GM21390 (cell line): Measurements from ENCODE around the gene ADPRHL1.

ENCODE experiments used
- ATAC-seq: cut with Tn5 transposase; IDR thresholded peaks from one replicate; pipeline ENCODE4 v1.9.1; 2021; ENCODE audit not compliant: unreplicated experiment

ADPRHL1 gene

DNA sequence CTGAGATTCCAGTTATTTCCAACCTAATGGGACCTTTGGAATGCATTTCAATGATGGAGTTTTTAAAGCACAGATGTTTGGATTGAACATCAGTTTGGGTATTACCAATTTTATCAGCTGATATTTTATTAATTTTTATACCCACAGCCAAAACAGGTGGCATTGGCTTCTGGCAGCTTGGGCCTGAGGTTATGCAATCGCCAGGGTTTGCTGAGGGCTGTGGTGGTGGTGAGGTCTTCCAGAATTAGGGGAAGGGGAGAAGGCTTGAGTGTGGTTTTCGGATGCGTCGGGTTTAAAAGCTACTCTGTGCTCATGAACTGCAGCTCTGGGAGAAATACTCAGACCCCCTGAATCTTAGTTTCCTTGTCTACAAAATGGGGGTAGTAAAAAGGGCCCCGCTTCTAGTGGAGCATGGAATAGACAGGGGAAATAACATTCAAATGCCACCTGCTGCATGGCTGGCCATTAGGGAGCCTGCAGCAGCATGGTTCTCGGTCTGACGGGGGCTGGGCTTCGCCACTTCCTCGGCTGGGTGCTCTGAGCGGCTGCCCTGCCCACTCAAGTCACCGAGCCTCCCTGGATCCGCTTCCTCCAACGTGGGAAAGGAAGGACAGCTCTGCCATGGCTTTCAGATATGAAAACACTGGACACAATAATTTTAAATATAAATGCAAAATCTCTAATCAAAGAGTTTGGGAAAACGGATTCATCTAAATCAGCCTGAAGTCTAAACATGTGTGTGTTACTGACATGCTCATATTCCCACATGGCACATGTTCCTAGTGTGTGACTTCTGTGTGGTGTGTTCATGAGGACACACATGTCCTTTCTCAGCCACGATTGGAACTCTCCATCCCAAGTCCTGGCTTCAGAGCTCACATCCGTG is 35.2 kb downstream of the ADPRHL1 start:
- ATAC-seq = no peak

DNA sequence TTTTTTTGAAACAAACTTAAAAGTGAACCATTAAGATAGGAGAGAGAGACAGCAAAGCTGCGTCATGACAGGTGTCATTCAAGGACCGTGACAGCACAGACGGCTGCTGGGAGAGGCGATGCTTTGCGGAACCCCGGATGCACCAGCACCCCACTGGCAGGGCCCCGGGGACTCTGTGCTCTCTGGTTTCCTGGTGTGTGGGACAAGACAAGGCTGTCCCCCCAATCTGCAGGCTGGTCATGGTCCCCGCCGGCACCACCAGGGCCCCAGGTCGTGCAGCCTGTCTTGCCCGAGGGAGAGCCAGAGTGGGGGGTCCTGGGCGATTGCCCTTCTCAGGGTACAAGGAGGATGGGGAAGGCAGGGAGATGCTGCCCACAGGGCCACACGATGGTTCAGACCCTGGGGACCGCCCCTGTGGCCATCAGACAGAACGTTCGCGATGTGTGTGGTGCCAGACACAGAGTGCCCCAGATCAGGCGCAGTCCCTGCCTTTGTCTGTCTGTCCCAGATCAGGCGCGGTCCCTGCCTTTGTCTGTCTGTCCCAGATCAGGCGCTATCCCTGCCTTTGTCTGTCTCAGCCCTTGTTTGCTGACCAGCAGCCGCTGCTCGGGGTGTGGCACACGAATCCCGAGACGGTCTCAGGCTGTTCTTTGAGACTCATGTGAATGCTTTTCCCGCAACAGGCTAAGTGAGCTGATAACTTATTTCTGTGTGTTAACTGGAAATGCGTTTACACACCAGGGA is 36.1 kb downstream of the ADPRHL1 start:
- ATAC-seq = no peak

DNA sequence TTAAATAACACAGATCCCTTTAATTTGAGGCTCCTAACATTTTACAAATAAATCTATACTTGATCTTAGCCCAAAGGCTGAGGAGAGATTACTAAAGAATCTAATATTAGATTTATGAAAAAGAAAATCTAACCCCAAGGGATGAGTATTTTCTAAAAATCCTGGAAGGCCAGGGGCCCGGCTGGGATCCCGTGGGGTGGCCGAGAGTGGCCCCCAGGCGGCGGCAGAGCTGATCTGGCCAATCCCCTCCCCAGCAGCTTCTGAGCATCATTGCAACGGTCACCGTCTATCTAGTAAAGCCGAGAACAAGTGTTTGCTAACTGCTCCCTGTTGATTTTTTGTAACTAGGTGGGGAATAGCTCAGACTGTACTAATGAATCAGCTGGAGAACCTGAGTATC is 37.5 kb downstream of the ADPRHL1 start:
- no peak for ATAC-seq

DNA sequence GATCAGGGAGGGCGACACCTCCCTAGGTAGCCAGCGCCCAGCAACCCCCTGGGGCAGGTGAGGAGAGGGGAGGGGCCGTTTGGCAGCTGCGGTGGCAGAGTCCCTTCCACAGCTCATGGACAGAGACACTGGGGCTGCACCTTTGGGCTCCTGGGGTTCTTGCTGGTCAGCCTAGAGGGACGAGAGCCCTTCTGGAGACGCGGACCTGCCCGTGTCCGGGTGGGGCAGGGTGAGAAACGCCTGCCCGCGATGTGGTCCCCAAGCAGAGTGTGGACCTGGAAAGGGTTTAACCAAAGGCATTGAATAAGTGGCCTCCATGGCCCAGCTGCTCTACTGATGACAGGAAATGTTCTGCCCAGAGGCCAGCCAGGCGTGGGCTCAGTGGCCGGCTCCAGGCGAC is 38.3 kb downstream of the ADPRHL1 start:
- ATAC-seq = no peak

DNA sequence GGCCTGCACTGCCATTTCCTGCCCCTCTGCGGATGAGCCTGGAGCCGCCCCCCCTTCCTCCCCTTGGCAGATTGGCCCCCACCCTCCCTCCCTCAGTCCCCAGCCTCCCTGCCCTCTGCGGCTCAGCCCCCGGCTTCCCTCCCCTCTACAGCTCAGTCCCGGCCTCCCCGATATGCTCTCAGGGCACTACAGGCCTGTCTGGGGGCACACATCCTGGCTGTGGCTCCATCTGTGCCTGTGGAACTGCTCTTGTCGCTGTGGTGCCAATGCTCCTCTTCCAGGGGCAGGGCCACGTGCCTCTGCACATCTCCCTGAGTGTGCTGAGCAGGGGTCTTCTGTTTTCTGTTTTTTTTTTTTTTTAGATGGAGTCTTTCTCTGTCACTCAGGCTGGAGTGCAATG is 39.0 kb downstream of the ADPRHL1 start:
- ATAC-seq = no peak

DNA sequence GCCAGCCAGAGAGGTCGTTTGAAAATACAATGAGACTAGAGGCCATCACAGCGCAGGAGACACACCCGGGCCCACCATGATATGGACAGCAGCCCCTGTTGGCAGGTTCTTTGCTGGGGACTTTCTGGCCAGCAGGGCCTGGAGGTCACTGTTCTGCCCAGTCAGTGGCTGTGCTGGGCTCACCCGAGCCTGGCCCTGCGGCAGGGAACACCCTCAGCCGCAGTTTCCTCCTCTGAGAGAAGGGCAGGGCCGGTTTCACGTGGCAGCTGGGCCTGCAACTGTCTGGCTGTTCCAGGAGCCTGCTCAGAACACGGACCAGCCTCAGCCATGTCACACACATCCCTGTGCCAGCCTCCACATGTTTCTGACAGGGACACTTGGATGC is 39.4 kb downstream of the ADPRHL1 start:
- no peak for ATAC-seq

DNA sequence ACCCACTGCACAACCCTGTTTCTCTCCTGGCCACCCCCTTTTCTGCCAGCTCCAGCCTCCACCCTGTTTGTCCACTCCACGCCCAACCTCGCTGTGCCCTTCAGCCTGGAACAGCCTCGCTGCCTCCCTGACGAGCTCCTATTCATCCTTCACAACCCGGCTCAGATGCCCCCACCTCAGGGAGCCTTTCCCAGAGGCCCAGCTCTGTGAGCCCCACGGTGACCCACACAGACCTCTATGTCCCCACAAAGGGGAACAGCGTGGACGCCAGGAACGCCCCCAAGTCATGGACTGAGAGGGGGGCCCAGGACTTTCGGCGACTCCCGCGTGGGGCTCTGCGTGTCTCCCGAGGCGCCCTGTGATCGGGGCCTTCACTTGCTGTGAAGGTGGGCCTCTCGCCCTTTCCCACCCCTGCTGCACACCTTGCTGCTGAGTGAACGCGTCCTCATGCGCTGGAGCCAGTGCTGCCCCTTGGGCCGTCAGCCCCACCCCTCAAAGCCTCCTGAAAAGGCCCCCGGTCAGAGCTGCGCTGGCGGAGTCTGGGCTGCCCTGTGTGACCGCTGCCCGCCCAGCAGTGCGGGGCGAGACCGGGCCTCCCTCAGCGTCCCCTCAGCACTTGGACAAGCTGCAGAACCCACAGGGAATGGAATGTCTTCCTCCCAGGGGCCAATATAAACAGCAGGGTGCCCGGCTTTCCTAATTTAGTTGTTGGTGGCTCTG is 40.0 kb downstream of the ADPRHL1 start:
- no peak for ATAC-seq

DNA sequence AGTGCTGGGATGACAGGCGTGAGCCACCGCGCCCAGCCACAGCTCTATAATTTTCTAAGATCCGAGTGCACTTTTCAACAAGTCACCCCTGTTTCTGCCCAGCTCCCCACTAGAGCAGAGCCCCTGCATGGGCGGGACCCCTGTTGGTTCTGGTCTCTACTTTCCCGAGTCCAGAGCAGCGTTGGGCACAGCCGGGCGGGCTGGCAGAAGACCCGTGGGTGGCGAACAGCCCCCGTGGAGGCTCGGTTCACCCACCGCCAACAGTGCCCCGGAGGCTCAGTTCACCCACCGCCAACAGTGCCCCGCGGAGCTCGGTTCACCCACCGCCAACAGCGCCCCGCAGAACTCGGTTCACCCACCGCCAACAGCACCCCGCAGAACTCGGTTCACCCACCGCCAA is 40.8 kb downstream of the ADPRHL1 start:
- no peak for ATAC-seq

DNA sequence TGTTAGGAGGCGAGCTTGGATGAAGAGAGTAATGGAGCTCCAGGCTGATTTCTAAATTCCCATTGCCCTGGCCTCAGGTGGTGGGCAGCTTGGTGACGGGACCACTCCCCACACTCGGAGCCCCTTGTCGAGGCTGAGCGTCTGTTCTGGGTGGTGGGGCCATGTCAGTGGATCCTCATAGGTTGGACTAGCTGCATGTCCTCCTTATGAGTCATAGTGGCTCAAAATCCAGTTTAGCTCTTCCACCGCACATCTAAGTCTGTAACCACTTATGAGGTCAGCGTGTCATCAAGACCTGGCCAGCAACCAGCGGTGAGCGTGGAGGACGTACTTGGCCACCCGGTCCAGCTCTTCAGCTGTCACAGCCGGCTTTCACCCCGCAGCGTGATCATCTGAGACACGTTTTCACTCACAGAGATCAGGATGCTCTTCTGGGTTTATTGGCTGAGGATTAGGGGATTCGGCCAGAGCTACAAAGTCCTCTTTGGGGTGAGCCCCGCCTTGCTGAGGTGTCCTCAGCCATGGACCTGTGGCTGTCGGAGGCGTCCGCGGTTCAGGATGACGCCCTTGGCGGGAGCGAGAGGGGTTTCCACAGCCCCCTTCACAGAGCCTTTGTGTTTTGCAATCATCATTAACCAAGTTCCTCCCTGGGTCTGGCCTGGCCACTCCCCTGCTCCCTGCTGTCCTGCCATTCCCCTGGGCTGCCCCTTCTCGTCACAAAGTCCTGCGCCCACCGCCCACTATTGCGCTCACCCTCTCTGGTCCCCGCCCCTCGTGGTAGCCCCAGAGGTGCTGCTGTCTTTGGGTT is 41.9 kb downstream of the ADPRHL1 start:
- no peak for ATAC-seq

DNA sequence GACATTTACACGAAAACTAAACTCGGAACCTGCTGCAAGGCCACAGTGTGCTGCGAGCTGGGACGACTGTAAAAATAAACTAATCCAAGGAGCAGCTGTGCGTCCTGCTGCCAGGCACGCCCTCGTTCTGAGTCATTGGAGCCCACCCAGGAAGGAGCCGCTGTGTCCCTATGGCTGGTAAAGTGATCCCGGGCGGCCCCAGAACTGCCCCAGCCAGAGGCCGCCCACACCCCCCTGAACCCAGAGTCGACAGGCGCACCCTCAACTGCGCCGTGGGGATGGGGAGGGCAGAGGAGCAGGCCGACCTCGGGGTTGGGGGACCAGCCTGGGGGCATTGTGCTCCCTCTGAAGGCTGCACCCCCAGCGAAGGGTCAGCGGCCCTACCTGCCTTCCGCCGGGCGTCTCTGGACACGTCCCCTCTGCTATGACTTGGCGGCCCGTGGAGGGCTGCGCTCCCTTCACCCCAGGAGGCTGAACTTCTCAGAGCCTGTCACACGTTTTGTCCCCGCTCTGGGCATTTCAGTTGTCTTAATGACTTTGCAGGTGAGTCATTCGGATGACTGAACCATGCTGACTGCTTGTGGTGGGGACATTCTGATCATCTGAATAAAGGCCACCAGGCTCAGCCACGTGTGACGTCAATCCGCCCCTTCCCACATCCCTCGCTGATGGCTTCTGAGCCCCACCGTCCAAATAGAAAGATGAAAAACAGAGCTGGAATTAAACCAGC is 42.7 kb downstream of the ADPRHL1 start:
- no peak for ATAC-seq

DNA sequence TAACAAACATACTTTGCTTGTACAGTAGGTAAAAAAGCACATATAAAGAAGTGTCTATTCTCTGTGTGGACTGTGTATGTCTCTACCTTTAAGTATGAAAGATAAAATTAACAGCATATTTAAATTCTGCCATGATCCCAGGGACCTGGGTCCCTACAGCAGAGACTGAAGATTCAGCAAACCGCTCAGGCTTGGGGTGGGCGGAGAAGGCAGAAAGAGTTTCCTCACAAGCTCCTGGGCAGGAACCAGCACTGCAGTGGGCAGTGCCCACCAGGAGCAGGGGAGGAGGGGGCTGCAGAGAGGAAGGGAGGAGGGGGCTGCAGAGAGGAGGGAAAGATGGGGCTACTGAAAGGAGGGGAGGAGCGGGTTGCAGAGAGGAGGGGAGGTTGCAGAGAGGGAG is 44.7 kb downstream of the ADPRHL1 start:
- no peak for ATAC-seq

DNA sequence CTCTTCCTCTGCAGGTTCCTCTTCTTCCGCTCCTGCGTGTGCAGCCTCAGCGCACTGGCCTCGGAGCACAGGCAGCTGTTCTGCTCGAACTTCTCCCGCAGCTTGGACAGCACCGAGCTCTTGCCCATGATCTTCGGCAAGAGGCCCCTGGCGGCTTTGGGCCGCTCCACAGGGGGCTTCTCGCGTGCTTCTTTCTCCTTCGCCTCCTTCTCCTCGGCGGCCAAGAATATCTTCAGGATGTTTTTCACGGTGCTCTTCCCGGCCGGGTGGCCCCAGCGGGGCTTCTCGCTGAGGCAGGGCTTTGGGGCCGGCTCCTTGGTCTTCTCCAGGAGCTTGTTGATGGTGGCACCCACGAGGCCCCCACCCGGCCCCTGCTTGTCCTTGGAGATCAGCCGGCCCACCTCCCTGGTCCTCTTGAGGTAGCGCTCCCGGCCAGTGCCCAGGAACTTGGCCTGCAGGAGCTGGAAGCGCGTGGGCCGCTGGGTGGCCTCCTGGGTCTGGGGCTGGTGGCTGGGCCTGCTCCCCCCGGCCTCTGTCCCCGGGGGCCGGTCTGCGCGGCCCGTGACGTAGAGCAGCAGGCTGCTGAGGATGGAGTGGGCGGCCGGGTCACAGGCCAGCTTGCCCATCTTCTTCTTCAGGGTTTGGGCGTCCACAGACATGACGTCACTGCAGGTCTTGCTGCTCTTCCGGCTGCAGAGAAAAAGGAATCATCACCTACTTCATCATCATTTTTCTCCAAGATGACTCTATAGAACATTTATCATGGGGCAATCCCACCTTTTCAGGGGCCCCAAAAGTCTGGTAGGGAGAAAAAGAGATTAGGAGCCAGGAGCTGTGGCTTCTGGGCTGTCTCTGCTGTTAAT is 45.5 kb downstream of the ADPRHL1 start:
- no peak for ATAC-seq

DNA sequence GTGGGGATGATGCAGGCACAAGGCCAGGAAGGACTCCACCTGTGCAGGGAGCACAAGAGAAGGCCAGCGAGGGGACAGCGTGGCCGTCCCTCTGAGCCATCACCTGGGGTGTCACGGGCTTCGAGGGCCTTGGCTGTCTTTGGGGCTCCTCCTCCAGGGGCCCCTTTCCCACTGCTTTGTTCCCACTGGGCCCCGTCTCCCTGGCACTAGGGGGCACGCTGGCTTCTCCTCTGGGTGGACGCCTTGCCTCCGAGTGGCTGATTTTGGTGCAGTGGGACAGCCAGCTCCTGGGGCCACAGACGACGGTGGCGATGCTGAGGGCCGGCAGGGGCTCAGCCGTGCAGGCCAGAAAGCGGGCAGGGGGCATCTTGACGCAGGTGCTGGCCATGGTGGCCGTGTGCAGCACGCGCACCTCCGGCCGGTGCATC is 46.2 kb downstream of the ADPRHL1 start:
- ATAC-seq = no peak

DNA sequence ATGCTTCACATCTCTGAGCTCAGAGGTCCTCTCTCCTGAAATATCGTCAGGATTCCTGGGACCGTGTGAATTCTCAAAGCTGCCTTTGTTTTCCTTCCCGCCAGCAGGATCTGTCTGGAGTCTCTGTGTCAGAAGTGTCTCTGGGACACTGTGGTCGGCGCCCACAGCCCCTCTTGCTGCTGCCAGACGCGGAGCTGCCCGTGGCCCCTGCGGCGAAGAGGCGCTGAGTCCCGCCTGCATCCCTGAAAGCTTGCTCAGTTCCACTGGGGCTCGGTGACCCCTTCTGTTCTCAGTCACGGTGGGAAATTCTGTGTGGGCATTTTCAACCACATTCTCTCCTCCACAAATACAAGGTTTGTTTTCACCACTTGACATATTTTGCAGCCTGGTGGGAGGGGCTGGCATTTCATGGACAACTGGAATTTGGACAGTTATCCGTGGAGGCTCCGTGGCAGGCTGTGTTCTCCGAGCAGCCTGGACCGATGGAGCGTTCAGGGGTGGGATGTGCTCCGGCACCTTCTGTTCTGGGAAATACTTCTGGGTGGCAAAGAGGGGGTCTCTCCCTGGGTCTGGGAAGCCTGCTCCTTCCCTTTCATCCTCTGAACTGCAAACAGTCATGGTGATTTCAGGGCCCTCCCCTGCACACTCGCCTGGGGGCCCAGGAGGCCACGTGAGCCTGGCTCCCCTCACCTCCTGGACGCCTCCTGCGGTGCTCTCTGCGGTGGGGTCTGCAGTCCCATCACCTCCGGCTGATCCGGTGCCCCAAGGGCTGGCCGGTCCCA is 46.8 kb downstream of the ADPRHL1 start:
- ATAC-seq = no peak

DNA sequence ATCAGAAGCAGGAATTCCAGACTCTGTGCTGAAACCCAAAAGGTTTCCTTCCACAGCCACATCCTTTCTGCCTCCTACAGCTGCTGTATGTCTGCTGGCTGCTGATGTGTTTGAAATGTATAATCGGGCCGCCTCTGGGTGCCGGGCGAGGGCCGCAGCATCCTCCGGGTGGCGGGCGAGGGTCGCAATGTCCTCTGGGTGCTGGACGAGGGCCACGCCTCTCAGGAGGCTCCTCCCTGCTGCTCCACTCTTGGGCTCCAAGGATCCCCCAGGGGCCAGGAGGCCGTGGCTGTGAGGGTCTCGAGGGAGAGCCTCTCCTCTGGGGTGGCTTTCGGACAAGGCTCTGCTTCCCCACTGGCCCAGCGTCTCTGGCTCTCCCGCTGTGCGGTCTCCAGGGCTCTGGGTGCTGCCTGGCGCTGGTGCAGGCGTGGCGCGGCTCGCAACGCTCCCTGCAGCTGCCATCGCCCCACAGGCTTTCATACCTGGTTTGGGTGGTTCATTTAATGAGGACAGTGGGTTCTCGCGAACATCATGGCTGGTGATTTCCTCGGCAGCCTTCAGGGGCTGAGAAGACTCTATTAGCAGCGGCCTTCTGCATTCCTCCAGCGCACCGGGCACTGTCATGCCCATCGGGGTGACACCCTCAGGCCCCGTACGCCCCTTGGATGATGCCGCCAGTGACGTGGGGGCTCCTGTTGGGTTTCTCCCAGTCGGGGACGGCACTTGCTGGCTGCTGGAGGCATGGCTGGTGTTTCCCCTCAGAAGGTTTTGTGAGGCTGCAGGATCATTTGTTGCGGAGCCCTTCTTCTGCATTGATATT is 47.6 kb downstream of the ADPRHL1 start:
- no peak for ATAC-seq

DNA sequence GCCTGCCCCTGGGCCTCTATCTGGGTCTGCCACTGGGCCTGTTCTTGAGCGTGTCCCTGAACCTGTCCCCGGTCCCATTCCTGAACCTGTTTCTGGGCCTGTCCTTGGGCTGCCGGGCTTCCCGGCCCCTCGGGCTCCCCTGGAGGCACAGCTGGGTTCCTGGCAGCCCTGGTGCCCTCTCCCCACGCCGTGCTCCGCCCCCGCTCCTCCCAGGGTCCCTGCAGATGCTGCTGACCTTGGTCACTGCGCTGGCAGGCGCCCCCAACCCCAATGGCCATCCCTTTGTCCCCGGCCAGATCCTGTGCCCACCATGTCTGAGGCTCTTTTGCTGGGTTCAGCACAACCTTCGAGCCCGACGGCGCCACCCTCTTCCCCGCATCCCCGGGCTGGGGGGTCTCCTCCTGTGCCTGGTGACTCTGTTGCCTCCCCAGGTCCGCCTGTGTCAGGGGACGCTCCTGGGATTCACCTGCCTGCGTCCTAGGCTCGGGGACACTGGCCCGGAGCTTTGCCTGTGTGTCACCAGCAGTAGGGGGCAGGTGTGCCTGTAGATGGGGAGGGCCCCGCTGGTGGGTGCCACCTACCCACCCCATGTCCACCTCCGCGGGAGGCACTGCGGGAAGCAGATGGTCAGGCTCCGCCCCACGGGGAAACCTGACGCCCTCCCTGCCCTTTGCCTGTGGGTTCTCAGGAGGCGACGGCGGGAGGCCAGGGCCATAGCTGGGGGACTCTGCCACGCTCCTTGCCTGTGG is 48.4 kb downstream of the ADPRHL1 start:
- ATAC-seq = no peak

DNA sequence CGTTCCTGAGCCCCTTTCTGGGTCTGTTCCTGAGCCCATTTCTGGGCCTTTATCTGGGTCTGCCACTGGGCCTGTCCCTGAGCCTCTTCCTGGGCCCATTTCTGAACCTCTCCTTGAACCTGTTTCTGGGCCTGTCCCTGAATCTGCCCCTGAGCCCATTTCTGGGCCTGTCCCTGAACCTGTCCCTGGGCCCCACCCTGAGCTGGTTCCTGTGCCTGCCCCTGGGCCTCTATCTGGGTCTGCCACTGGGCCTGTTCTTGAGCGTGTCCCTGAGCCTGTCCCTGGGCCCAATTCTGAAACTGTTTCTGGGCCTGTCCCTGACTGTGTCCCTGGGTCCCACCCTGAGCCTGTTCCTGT is 48.9 kb downstream of the ADPRHL1 start:
- ATAC-seq = no peak
